ENCODE results near the gene SLC39A5. TPM values are rescaled to one million over a fixed set of nuclear protein-coding genes. Genes with fewer than 3 reads are reported as not detected.
"Not testable (repeated sequence)": the region's sequence is repeated elsewhere in the genome, so short reads cannot be mapped to it uniquely, and the experiment has no call there.

The SLC39A5 gene
- total and polyA plus RNA-seq, 8 donors: 0.29 to 6.6 (median 3.9) TPM; not detected in 1

DNA sequence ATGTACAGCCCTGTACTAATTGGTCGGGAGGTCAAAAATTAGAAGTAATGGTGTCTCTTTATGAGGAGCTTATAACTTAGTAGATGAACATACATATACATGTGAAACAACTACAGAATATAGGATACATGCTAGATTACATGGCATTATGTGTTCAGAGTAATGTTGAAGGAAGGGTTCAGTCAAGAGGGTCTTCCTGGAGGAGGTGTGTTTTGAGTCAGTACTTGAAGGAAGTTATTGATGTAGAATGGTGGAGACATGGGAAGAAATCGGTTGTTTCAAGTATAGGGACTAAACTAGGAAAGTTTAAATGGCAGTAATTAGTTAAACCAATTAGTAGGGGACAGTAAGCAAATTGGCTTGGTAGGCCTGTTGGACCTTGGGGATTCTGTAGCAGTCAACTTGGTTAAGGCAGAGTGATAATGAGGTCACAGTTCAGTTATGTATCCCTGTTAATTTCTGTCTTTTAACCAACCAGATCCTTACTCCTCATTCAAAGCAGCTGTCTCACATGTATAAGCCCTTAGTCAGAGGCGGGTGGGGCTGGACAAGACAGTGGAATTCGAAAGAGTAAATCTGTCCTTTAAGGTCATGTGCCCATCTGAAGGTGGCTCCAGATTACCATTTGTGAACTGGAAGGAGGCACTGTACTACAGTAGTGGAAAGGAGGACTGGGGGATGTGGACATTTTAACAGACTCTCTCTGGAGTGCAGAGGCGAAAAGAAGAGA, 31.8 kb downstream of the SLC39A5 start:
- Histone ChIP-seq H3K9me3 (no peaks in the 10 kb centered on the region), H3K4me3 (no peak overlapping the region), H3K27ac (no peak overlapping the region), H3K36me3 (no peaks in the 10 kb centered on the region), H3K27me3 (no peaks in the 10 kb centered on the region), H3K4me1 (peaks cover 8 to 27% of the 10 kb centered on the region in 2 donors)
- DNase-seq (no peak), ATAC-seq (no peak)
- no peak for TF ChIP-seq CTCF (IDR thresholded peaks at IDR 0.05)
- intact Hi-C loops (cut with DNase I): no loop called here

- H3K4me1 ChIP-seq: peaks cover 4 to 25% of the 10 kb centered on the region in 2 donors
- H3K4me3 ChIP-seq; H3K27me3 ChIP-seq; H3K27ac ChIP-seq; DNase-seq; H3K36me3 ChIP-seq; H3K9me3 ChIP-seq; ATAC-seq; intact Hi-C loops (cut with DNase I): not testable (repeated sequence)
Measured at GRCh38 chr12:56262955-56263354, 33.1 kb downstream of the SLC39A5 start.

- H3K27ac ChIP-seq: peak overlapping the region; percentile 93 to 94
- H3K4me3 ChIP-seq: peak overlapping the region; percentile 68 to 79
- H3K36me3 ChIP-seq; H3K27me3 ChIP-seq; DNase-seq; H3K9me3 ChIP-seq; intact Hi-C loops (cut with DNase I); ATAC-seq: not testable (repeated sequence)
- peaks cover 4 to 18% of the 10 kb centered on the region in 2 donors for H3K4me1 ChIP-seq
Measured at GRCh38 chr12:56266068-56266692, 36.3 kb downstream of the SLC39A5 start.

GRCh38 chr12:56266693-56267442, 37.0 kb downstream of the SLC39A5 start, which contains the start of gene COQ10A:
Gene COQ10A, plus strand, starts transcription at chr12:56266942. Its CDS starts 177 bp downstream, at chr12:56267119.
- Histone ChIP-seq H3K27me3 (no peaks in the 10 kb centered on the region), H3K36me3 (peaks cover 0 to 16% of the 10 kb centered on the region in 2 donors), H3K4me1 (peaks cover 4 to 18% of the 10 kb centered on the region in 2 donors), H3K27ac (peak within 1 kb of the TSS; percentile 93 to 94), H3K9me3 (no peaks in the 10 kb centered on the region), H3K4me3 (peak within 1 kb of the TSS; percentile 68 to 79)
- peak; percentile 88 to 95 (median 92) for DNase-seq
- TF ChIP-seq CTCF (IDR thresholded peaks at IDR 0.05): peak; percentile 41 to 56
- peak; percentile 98 for ATAC-seq
- intact Hi-C loops (cut with DNase I): no loop called here

DNA sequence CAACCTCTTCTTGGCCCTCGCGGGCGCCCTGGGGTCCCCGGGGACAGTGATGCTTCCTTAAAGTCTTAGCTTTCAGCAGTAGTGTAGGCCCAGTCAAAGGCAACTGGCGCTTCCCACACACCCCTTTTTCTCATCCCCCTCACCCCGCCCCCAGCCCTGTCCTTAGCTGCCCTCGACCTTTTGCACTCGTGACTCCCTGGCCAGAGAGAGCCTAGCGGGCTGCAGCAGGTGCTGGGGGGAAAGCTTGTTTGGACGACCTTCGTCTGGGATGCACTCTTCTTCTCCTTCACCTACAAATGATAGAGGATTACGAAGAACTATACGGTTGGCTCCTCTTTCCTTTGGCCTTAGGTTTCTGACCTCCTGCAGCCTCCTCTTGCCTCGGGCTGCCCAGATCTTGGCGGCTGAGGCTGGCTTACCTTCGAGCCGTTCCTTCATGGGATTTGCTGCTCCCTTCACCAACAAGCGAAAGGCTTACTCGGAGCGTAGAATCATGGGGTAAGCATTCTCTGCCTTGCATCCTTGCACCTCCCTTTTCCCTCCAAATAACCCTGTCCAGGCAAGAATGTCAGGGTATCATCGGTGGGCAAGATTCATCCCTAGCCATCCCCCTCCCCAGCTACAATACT, 37.7 kb downstream of the SLC39A5 start:
- DNase-seq (no peak), ATAC-seq (peak; percentile 19)
- Histone ChIP-seq H3K4me1 (peaks cover 4 to 18% of the 10 kb centered on the region in 2 donors), H3K4me3 (peak overlapping the region; percentile 68 to 79), H3K27ac (peak overlapping the region; percentile 93 to 94), H3K9me3 (no peaks in the 10 kb centered on the region), H3K27me3 (no peaks in the 10 kb centered on the region), H3K36me3 (peaks cover 0 to 23% of the 10 kb centered on the region in 2 donors)
- intact Hi-C loops (cut with DNase I): no loop called here
- TF ChIP-seq CTCF (IDR thresholded peaks at IDR 0.05): no peak

Measured in left lung (tissue), 10 donors.